CD4-positive, alpha-beta T cell (primary cell): Measurements from ENCODE around the gene SULT1C2. TPM values are rescaled to one million over a fixed set of nuclear protein-coding genes. Genes with fewer than 3 reads are reported as not detected.
"Not testable (repeated sequence)": the region's sequence is repeated elsewhere in the genome, so short reads cannot be mapped to it uniquely, and the experiment has no call there.

Source experiments
- ATAC-seq: fragments of 200-7000 bp; cut with Tn5 transposase; one replicate; pipeline ENCODE4 v1.10.0; 2022; ENCODE audit warnings: mild to moderate bottlenecking; ENCODE audit not compliant: poor library complexity
- CTCF ChIA-PET: fragments of 350-600 bp; sonication (Branson Sonifier 250); formaldehyde crosslinking; loops from one replicate; lab custom pipeline; 2021; ENCODE audit warnings: antibody characterized with exemption, inconsistent platforms; lab: Charles Lee
- POLR2A ChIA-PET: fragments of 350-600 bp; sonication (Branson Sonifier 250); formaldehyde crosslinking; loops from one replicate; lab custom pipeline; 2021; ENCODE audit warnings: antibody characterized with exemption, inconsistent platforms; lab: Charles Lee
- DNase-seq, 14 experiments: peaks; one replicate each; pipeline ENCODE4 v3.0.0-alpha.2; 2013 to 2020; ENCODE audit warnings: mixed read lengths in 2 of 14
- H3K27ac ChIP-seq, 2 donors: one replicate each; pipeline versions ENCODE4 v1.5.1 to v1.7.0; 2013; ENCODE audit warnings: low read length in 2 of 2, low read depth in 1 of 2, mild to moderate bottlenecking in 1 of 2
- H3K27me3 ChIP-seq, 2 experiments: 1 replicate in 1 of 2; 2 replicates in 1 of 2; pipeline versions ENCODE4 v1.6.1 to v1.7.0; 2013; ENCODE audit warnings: low read length in 2 of 2, control low read depth in 1 of 2, mild to moderate bottlenecking in 1 of 2, moderate library complexity in 1 of 2; ENCODE audit not compliant: insufficient read depth in 2 of 2, control insufficient read depth in 1 of 2
- H3K36me3 ChIP-seq: one replicate; pipeline ENCODE4 v1.6.1; 2013; ENCODE audit warnings: low read length, control low read depth; ENCODE audit not compliant: insufficient read depth
- H3K4me1 ChIP-seq: one replicate; pipeline ENCODE4 v1.6.1; 2013; ENCODE audit warnings: low read length, control low read depth; ENCODE audit not compliant: insufficient read depth
- H3K4me3 ChIP-seq: one replicate; pipeline ENCODE4 v1.5.1; 2013; ENCODE audit warnings: mild to moderate bottlenecking, low read length, moderate library complexity
- H3K9me3 ChIP-seq, 2 experiments: 1 replicate in 1 of 2; 2 replicates in 1 of 2; pipeline versions ENCODE4 v1.6.1 to v1.7.0; 2013; ENCODE audit warnings: low read length in 2 of 2, mild to moderate bottlenecking in 2 of 2, control low read depth in 1 of 2, moderate library complexity in 1 of 2; ENCODE audit not compliant: control insufficient read depth in 1 of 2, insufficient read depth in 1 of 2
- H3K27ac Mint-ChIP-seq: one replicate; pipeline ENCODE4 v1.8.0; 2020; ENCODE audit warnings: mixed read lengths
- H3K27me3 Mint-ChIP-seq: one replicate; pipeline ENCODE4 v1.8.0; 2021; ENCODE audit warnings: mixed read lengths
- H3K36me3 Mint-ChIP-seq: one replicate; pipeline ENCODE4 v1.8.0; 2021; ENCODE audit warnings: low read depth, mixed read lengths
- H3K4me1 Mint-ChIP-seq: one replicate; pipeline ENCODE4 v1.8.0; 2021; ENCODE audit warnings: low read depth, mixed read lengths
- H3K4me3 Mint-ChIP-seq: one replicate; pipeline ENCODE4 v1.8.0; 2020; ENCODE audit warnings: mild to moderate bottlenecking, mixed read lengths
- H3K9me3 Mint-ChIP-seq: one replicate; pipeline ENCODE4 v1.8.0; 2020; ENCODE audit warnings: mixed read lengths
- intact Hi-C, 2 experiments: fragments of 100-400 bp; cut with DNase I in 1 of 2; cut with micrococcal nuclease in 1 of 2; formaldehyde crosslinking; loops; one replicate each; pipeline versions ENCODE4 v1.15.1 to v1.9.0; 2023 to 2025; cut with DNase I, micrococcal nuclease
- total RNA-seq, 174 experiments: library from RNA in 2 of 174; stranded (reverse) in 2 of 174; gene quantifications; one replicate each; pipeline ENCODE4 v1.2.3 and lab custom pipeline; 2021 to 2026
- TF ChIP-seq, protein P1 (sequence below): fragments of 200-600 bp; IDR thresholded peaks from one replicate; pipeline ENCODE4 v1.8.0; 2022; ENCODE audit warnings: antibody characterized with exemption, mild to moderate bottlenecking

The SULT1C2 gene
- total RNA-seq, 2 experiments from 2014 or later: not detected

GRCh38 chr2:108280466-108280865, 8.2 kb upstream of the SULT1C2 start:
- POLR2A ChIA-PET: no interaction called here
- TF ChIP-seq, protein P1, sequence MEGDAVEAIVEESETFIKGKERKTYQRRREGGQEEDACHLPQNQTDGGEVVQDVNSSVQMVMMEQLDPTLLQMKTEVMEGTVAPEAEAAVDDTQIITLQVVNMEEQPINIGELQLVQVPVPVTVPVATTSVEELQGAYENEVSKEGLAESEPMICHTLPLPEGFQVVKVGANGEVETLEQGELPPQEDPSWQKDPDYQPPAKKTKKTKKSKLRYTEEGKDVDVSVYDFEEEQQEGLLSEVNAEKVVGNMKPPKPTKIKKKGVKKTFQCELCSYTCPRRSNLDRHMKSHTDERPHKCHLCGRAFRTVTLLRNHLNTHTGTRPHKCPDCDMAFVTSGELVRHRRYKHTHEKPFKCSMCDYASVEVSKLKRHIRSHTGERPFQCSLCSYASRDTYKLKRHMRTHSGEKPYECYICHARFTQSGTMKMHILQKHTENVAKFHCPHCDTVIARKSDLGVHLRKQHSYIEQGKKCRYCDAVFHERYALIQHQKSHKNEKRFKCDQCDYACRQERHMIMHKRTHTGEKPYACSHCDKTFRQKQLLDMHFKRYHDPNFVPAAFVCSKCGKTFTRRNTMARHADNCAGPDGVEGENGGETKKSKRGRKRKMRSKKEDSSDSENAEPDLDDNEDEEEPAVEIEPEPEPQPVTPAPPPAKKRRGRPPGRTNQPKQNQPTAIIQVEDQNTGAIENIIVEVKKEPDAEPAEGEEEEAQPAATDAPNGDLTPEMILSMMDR: no peak
- CTCF ChIA-PET: no interaction called here
- Mint-ChIP-seq H3K4me3 (no peak overlapping the region), H3K27me3 (peaks cover 19% of the 10 kb centered on the region), H3K36me3 (no peaks in the 10 kb centered on the region), H3K27ac (no peak overlapping the region), H3K4me1 (no peaks in the 10 kb centered on the region), H3K9me3 (peaks cover 3% of the 10 kb centered on the region)
- DNase-seq: no peak
- no peaks in the 10 kb centered on the region for H3K9me3 ChIP-seq
- ATAC-seq: no peak
- intact Hi-C loops: no loop called here
- H3K36me3 ChIP-seq: no peaks in the 10 kb centered on the region
- H3K4me1 ChIP-seq: no peaks in the 10 kb centered on the region
- H3K4me3 ChIP-seq: no peak overlapping the region
- H3K27ac ChIP-seq: no peak overlapping the region
- H3K27me3 ChIP-seq: peaks cover 0 to 3% of the 10 kb centered on the region in 2 experiments

GRCh38 chr2:108284566-108284965, 4.1 kb upstream of the SULT1C2 start:
- H3K36me3 ChIP-seq, H3K27ac Mint-ChIP-seq, DNase-seq, ATAC-seq, H3K27me3 Mint-ChIP-seq, CTCF ChIA-PET, H3K4me3 Mint-ChIP-seq, H3K36me3 Mint-ChIP-seq, H3K4me3 ChIP-seq, H3K9me3 ChIP-seq, POLR2A ChIA-PET, intact Hi-C loops, H3K4me1 ChIP-seq, H3K9me3 Mint-ChIP-seq, H3K27ac ChIP-seq, H3K4me1 Mint-ChIP-seq, H3K27me3 ChIP-seq: not testable (repeated sequence)

DNA sequence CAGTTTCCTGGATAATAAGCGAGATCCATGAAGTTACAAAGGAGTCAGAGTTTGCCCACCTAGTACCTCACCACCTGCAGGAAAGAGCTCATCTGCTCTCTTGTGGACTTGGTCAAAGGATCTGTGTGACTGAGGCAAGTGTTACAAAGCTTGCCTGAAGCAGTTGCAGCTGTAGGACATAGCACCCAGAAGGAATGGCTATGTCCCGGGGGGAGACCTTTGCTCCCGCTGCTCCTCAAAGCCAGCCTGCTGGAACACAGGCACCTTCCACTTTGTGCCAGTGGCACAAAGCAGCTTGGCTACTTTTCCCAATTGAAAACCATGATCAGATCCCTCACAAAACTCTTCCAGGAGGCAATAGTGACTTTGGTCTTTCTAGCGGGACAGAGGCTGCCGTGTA, 3.1 kb upstream of the SULT1C2 start:
- no peak for DNase-seq
- ChIA-PET CTCF (no interaction called here), POLR2A (no interaction called here)
- no peak overlapping the region for H3K27ac Mint-ChIP-seq
- H3K9me3 Mint-ChIP-seq: peaks cover 3% of the 10 kb centered on the region
- H3K27me3 Mint-ChIP-seq: peaks cover 8% of the 10 kb centered on the region
- H3K36me3 Mint-ChIP-seq: no peaks in the 10 kb centered on the region
- Histone ChIP-seq H3K27ac (no peak overlapping the region), H3K27me3 (no peaks in the 10 kb centered on the region), H3K4me3 (no peak overlapping the region), H3K9me3 (peaks cover 0 to 5% of the 10 kb centered on the region in 2 experiments), H3K4me1 (no peaks in the 10 kb centered on the region), H3K36me3 (no peaks in the 10 kb centered on the region)
- no peak overlapping the region for H3K4me3 Mint-ChIP-seq
- intact Hi-C loops: no loop called here
- no peak for ATAC-seq
- TF ChIP-seq, protein P1: no peak
- H3K4me1 Mint-ChIP-seq: no peaks in the 10 kb centered on the region

DNA sequence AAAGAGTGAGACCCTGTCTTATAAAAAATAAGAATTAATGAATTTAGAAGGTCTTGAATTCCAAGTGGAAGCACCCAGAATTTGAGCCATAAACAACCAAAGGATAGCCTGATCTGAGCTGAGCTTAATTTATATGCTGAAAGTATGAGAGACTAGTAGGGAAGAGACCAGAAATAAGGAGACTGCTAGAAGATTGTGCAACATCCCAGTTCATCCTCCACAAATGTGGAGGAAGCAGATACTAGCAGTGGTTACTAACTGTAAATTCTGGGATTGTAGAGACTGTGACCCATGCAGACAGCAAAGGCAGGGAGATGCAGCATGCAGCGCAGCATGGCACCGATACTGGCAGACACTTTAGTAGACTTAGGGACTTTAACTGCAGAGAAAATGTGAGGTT, 1.5 kb upstream of the SULT1C2 start:
- ChIA-PET CTCF (no interaction called here), POLR2A (no interaction called here)
- no peaks in the 10 kb centered on the region for H3K36me3 ChIP-seq
- no peak overlapping the region for H3K27ac ChIP-seq
- no peak for DNase-seq
- Mint-ChIP-seq H3K9me3 (peaks cover 3% of the 10 kb centered on the region), H3K27ac (no peak overlapping the region), H3K4me3 (no peak overlapping the region), H3K36me3 (no peaks in the 10 kb centered on the region), H3K4me1 (no peaks in the 10 kb centered on the region), H3K27me3 (peaks cover 5% of the 10 kb centered on the region)
- no peak overlapping the region for H3K4me3 ChIP-seq
- no peaks in the 10 kb centered on the region for H3K27me3 ChIP-seq
- ATAC-seq: no peak
- intact Hi-C loops: no loop called here
- TF ChIP-seq, protein P1: no peak
- H3K9me3 ChIP-seq: peaks cover 0 to 5% of the 10 kb centered on the region in 2 experiments
- H3K4me1 ChIP-seq: no peaks in the 10 kb centered on the region
